GM19324 (cell line): ENCODE data around the gene BCAT1.
"Not testable (repeated sequence)": the region's sequence is repeated elsewhere in the genome, so short reads cannot be mapped to it uniquely, and the experiment has no call there.

Experiments used
- ATAC-seq: cut with Tn5 transposase; IDR thresholded peaks from one replicate; pipeline ENCODE4 v1.9.1; 2021; ENCODE audit warnings: mild to moderate bottlenecking, moderate library complexity; ENCODE audit not compliant: unreplicated experiment, low FRiP score

The BCAT1 gene

DNA sequence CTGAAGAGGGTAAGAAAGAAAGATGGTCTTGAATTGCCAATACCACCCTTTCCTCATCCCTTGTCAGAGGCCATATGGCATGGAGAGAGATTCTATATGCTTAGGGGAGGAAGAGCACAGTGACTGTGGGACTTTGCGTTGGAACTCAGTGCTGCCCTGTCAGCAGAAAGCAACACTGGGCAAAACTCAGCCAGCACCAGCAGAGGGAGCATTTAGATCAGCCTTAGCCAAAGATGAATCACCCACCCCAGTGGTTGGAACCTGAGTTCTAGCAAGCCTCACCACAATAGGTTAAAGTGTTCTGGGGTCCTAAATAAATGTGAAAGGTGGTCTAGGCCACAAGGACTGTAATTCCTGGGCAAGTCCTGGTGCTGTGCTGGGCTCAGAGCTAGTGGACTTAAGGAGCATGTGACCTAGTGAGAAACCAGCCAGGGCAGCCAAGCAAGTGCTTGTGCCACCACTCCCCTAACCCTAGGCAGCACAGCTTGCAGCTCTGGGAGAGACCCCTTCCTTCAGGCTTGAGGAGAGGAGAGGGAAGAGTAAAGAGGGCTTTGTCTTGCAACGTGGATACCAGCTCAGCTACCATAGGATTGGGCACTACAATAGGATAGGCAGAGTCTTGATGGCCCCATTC, 11.4 kb upstream of the BCAT1 start:
- peak; percentile 63 for ATAC-seq

- not testable (repeated sequence) for ATAC-seq
Measured at GRCh38 chr12:24956351-24956750, 7.5 kb upstream of the BCAT1 start.

DNA sequence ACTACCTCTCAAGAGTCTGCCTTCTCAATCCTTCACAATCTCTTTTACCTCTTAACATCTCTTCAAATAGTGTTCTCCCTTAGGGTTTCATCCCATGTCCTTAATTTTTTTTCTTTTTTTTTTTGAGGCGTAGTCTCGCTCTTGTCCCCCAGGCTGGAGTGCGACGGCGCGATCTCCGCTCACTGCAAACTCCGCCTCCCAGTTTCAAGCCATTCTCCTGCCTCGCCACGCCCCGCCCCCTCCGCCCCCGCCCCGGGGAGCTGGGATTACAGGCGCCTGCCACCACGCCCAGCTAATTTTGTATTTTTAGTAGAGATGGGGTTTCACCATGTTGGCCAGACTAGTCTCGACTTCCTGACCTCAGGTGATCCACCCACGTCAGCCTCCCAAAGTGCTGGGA, 7.0 kb upstream of the BCAT1 start:
- no peak for ATAC-seq

DNA sequence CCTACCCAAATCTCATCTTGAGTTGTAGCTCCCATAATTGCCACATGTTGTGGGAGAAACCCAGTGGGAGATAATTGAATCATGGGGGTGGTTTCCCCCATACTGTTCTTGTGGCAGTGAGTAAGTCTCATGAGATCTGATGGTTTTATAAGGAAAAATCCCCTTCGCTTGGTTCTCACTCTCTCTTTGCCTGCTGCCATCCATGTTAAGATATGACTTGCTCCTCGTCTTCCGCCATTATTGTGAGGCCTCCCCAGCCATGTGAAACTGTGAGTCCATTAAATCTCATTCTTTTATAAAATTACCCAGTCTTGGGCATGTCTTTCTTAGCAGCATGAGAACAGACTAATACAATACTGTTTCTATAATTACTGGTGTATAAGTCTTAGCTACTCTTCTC, 6.5 kb upstream of the BCAT1 start:
- no peak for ATAC-seq

DNA sequence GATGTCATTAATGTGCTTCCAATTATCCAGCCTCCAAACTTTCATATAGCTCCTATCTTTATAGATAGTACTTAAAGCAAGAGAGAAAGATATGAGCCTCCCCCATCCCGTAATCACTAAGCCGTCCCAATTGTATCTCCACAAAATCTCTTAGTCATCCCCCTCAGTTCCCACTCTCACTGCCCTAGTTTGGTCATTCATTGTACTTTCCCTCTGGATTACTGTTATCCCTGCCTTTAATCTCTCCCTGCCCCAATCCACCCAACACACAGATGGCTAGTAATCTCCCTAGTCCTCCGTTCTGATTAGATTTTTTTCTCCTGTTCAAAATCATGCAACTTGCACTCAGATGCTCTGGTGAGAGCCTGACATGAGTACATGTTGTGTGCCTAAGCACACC, 5.4 kb upstream of the BCAT1 start:
- no peak for ATAC-seq

DNA sequence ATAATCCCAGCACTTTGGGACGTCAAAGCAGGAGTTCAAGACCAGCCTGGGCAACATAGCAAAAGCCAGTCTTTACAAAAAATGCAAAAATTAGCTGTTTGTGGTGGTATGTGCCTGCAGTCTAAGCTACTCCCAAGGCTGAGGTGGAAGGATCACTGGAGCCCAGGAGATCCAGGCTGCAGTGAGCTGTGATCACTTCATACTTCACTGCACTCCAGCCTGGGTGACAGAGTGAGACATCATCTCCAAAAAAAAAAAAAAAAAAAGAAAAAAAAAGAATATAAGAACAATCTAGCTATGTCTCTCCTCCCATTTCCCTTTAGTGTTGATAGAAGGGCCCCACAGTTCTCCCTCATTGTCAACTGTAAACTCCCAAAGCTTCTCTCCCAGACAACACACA, 3.5 kb upstream of the BCAT1 start:
- no peak for ATAC-seq

GRCh38 chr12:24950231-24950834, 1.4 kb upstream of the BCAT1 start:
- no peak for ATAC-seq

DNA sequence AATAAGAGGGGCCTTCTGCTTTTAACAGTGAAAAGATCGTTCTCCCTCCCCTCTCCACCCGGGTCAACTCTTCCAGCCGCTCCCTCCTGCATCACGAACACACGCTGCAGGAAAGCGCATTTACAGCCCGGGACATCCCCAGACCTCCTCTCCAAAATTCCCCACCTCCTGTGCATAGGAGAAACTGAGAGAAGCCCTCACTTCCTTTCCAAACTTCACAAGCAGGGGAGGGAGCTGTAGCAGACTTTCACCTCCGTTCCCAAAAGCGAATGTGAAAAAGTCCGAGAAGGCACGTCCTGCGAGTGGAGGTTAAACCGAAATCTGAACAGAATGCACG, 513 bp downstream of the BCAT1 start:
- ATAC-seq, result peak; percentile 42

- no peak for ATAC-seq
Measured at GRCh38 chr12:24947541-24948419, 1.1 kb downstream of the BCAT1 start.

DNA sequence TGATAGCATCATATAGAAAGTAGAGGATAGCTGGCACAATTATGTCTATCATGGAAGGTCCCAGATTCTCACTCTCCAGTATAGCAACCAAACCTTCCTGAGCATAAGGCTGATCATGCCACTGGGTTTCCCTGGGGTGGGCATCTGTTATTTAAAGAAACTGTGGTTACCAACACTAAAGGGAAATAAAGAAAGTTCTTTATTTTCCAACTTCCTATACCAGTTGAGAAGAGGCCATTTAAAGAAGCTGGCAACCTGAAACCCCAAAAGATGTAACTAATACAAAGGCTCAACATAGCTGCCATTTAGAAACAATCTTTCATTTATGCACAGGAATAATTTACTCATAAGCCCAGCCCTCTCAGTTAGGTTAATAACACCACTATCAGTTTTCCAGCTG, 3.1 kb downstream of the BCAT1 start:
- ATAC-seq, result no peak

- no peak for ATAC-seq
Measured at GRCh38 chr12:24945039-24945438, 3.9 kb downstream of the BCAT1 start.

DNA sequence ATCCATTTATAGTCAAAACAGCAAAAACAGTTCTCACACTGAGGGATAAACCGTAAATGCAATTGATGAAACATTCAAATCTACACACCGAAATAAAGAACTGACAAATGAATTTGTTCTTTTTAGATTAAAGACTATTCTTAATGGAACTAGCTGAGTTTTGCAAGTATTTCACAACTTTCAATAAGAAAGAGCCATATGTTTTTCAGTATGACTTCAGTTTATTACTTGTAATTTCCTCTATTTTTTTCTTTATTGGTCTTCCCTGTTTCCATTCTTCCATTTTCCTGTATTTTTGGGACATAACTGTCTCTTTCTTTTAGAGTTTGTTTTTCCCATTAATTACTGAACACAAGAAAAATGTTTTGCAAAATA, 4.3 kb downstream of the BCAT1 start:
- no peak for ATAC-seq

GRCh38 chr12:24943947-24944600, 4.8 kb downstream of the BCAT1 start:
- ATAC-seq, result no peak

- ATAC-seq, result no peak
Measured at GRCh38 chr12:24940157-24940556, 8.7 kb downstream of the BCAT1 start.

GRCh38 chr12:24939551-24939950, 9.3 kb downstream of the BCAT1 start:
- not testable (repeated sequence) for ATAC-seq

- no peak for ATAC-seq
Measured at GRCh38 chr12:24938341-24938740, 10.6 kb downstream of the BCAT1 start.

GRCh38 chr12:24937553-24938244, 11.2 kb downstream of the BCAT1 start:
- no peak for ATAC-seq

DNA sequence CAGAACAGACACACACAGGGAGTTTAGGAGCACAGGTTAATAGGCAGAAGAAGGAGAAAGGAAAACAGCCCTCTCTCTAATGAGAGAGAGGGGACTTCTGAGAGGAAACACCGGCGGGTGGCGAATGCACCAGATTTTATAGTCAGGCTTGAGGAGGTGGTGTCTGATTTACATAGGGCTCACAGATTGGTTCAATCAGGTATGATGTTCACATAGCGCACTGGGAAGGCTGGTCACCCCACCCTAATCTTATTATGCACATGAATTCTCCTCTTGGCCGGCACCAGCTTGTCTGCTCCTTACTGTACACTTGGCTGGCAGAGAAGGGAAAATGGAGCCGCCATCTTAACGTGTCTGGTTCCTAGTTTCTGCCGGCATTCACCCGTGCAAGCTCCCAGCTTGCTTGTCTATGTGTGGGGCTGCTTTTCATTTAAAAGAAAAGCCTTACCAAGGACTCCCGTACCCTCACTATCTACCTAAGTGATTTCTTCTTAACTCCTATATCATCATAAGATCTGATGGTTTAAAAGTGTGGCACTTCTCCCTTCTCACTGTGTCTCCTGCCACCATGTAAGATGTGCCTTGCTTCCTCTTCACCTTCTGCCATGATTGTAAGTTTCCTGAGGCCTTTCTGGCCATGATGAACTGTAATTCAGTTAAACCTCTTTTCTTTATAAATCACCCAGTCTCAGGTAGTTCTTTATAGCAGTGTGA, 15.1 kb downstream of the BCAT1 start:
- no peak for ATAC-seq

- no peak for ATAC-seq
Measured at GRCh38 chr12:24931666-24932405, 17.1 kb downstream of the BCAT1 start.
